ENCODE data around the gene CIAPIN1. TPM values are rescaled to one million over a fixed set of nuclear protein-coding genes. Genes with fewer than 3 reads are reported as not detected.

Gene CIAPIN1
- total RNA-seq, 1 experiment from 2014 or later, result 82.8 TPM

DNA sequence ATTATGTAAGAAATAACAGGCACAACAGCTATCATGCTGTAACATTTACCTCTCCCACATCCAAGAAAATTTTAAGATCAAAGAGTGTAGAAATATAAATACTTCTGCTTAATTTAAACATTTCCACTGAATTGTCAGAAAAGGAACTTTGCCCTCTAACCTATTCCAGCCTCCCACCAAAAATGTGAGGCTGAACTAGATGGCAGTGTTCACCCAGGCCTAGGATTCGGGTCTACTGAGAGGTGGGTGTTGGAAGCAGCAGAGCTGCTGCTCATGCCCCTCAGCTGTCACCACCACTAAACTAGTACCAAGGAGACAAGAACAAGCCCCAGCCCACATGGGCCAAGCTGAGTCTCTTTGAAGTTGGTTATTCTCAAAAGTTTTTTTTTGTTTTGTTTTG lies 11.3 kb downstream of the CIAPIN1 start:
- WGBS (ENCODE audit: extremely low coverage, insufficient read length, low lambda C conversion rate), result no CpG with 5 or more reads among the region's 1 CpG
- peaks cover 9 to 11% of the 10 kb centered on the region in 2 experiments; a peak in 4 of 5 replicates for H3K9me3 Mint-ChIP-seq
- H3K27ac Mint-ChIP-seq, result no peak overlapping the region; a peak in 1 of 7 replicates

More for the DNA sequence above, 11.3 kb downstream of the CIAPIN1 start:
- H2AK5ac ChIP-seq (ENCODE audit: insufficient read length, low read length), result no peak overlapping the region
- H3K4me1 ChIP-seq (ENCODE audit: insufficient read depth, low read length), result no peaks in the 10 kb centered on the region
- H3K56ac ChIP-seq (ENCODE audit: insufficient read length, low read depth, low read length), result no peak overlapping the region
- H3K27me3 Mint-ChIP-seq (ENCODE audit: low read depth), result no peaks in the 10 kb centered on the region
- H3K4me3 Mint-ChIP-seq, result no peak overlapping the region
- no peak overlapping the region for H3K23ac ChIP-seq (ENCODE audit: insufficient read length, low read depth, low read length)
- peaks cover 49 to 84% (median 79%) of the 10 kb centered on the region in 3 experiments for H3K36me3 Mint-ChIP-seq (ENCODE audit: insufficient read depth in 1 of 3, low read depth in 3 of 3)
- no peak for DNase-seq
- no peak overlapping the region for H3T11ph ChIP-seq (ENCODE audit: low read length)
- no peaks in the 10 kb centered on the region; the same call in 1 of the 2 replicates for H3K27me3 ChIP-seq (ENCODE audit: insufficient read depth, low read length)
- H2BK120ac ChIP-seq (ENCODE audit: low read depth, low read length, poor library complexity, severe bottlenecking), result no peak overlapping the region
- H3K79me1 ChIP-seq (ENCODE audit: insufficient read depth, low read depth, low read length, poor library complexity, severe bottlenecking), result no peaks in the 10 kb centered on the region
- no peak overlapping the region for H4K5ac ChIP-seq (ENCODE audit: insufficient read length, low read depth, low read length)
- H2AFZ ChIP-seq (ENCODE audit: low read length), result no peak overlapping the region
- H3K18ac ChIP-seq (ENCODE audit: insufficient read length, low read depth, low read length), result no peak overlapping the region
- no peak overlapping the region for H4K8ac ChIP-seq (replicated peaks; ENCODE audit: insufficient read length, low read depth, low read length)
- H2BK12ac ChIP-seq (ENCODE audit: insufficient read length, low read depth, low read length), result no peak overlapping the region
- H3K4ac ChIP-seq (ENCODE audit: low read depth, low read length), result no peak overlapping the region
- no peak overlapping the region for H2BK15ac ChIP-seq (ENCODE audit: low read depth, low read length)
- no peaks in the 10 kb centered on the region for H4K20me1 ChIP-seq (ENCODE audit: control insufficient read depth, insufficient read depth, insufficient read length)
- no peak overlapping the region for H4K91ac ChIP-seq (ENCODE audit: insufficient read length, low read depth, low read length)
- no peaks in the 10 kb centered on the region for H3K9me3 ChIP-seq (ENCODE audit: control insufficient read depth, low read depth, low read length)
- H3K14ac ChIP-seq (ENCODE audit: insufficient read depth, low read length), result no peak overlapping the region
- no peaks in the 10 kb centered on the region for H3K23me2 ChIP-seq (ENCODE audit: insufficient read length, low read depth, low read length, poor library complexity, severe bottlenecking)
- no peak overlapping the region for H2BK5ac ChIP-seq (ENCODE audit: insufficient read length, low read length)
- H3K4me2 ChIP-seq (ENCODE audit: insufficient read depth, insufficient read length, low read length), result no peak overlapping the region
- H3K27ac ChIP-seq (ENCODE audit: insufficient read length, low read depth, low read length), result no peak overlapping the region
- no peaks in the 10 kb centered on the region for H3K79me2 ChIP-seq (ENCODE audit: insufficient read depth, low read length)
- no peak overlapping the region for H3K9ac ChIP-seq (ENCODE audit: extremely low read depth, insufficient read length, low read length)
- no peak overlapping the region for H2BK20ac ChIP-seq (ENCODE audit: low read depth, low read length, poor library complexity, severe bottlenecking)
- TF ChIP-seq, protein P1, sequence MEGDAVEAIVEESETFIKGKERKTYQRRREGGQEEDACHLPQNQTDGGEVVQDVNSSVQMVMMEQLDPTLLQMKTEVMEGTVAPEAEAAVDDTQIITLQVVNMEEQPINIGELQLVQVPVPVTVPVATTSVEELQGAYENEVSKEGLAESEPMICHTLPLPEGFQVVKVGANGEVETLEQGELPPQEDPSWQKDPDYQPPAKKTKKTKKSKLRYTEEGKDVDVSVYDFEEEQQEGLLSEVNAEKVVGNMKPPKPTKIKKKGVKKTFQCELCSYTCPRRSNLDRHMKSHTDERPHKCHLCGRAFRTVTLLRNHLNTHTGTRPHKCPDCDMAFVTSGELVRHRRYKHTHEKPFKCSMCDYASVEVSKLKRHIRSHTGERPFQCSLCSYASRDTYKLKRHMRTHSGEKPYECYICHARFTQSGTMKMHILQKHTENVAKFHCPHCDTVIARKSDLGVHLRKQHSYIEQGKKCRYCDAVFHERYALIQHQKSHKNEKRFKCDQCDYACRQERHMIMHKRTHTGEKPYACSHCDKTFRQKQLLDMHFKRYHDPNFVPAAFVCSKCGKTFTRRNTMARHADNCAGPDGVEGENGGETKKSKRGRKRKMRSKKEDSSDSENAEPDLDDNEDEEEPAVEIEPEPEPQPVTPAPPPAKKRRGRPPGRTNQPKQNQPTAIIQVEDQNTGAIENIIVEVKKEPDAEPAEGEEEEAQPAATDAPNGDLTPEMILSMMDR (conservative IDR thresholded peaks at IDR 0.05), result no peak
- H3K4me1 Mint-ChIP-seq, result no peaks in the 10 kb centered on the region

Measured in H9 (cell line).